Measurements from ENCODE around the gene RPS6KA3. TPM values are rescaled to one million over a fixed set of nuclear protein-coding genes. Genes with fewer than 3 reads are reported as not detected.

RPS6KA3 gene
- total RNA-seq, 1 experiment from 2014 or later: 35.5 TPM

DNA sequence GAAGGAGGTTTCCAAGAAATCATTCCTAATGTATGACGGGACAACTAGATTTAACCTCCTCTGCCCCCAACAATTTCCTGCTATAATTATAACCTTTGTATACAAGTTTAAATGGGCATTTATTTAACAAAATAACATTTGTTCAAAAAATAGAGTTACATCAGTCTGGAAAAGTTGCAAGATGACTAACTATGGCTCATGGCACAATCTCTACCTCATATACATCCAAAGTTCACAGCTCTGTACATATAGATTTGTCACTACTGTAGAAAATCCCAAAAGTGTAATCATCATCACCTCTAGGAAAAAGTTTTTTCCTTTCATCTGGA is 3.8 kb upstream of the RPS6KA3 start:
- BruUV-seq (replicated peaks): no TSS peak
- no peak for ATAC-seq
- no peaks in the 10 kb centered on the region for H3K9me3 ChIP-seq (ENCODE audit: control insufficient read depth in 1 of 2, insufficient read depth in 1 of 2, low read depth in 1 of 2, low read length in 2 of 2)
- H3K79me2 ChIP-seq (ENCODE audit: insufficient read depth, low read length): peaks cover 5% of the 10 kb centered on the region
- H3K9ac ChIP-seq (ENCODE audit: low read length): no peak overlapping the region
- no peak overlapping the region for H3K27ac ChIP-seq (ENCODE audit: low read depth, low read length)
- H3K4me3 ChIP-seq (replicated peaks in 1 of 2; ENCODE audit: low read depth in 1 of 2, low read length in 2 of 2): no peak overlapping the region
- TF ChIP-seq TCF7L2 (IDR thresholded peaks at IDR 0.05; ENCODE audit: borderline replicate concordance, extremely low read depth, insufficient read depth, insufficient read length) (no peak), CBX3 (IDR thresholded peaks at IDR 0.05; ENCODE audit: low read depth) (no peak), RAD21 (IDR thresholded peaks at IDR 0.05; ENCODE audit: low read depth) (no peak), POLR2AphosphoS5 (IDR thresholded peaks at IDR 0.05; ENCODE audit: low read depth, low read length) (no peak), SRF (IDR thresholded peaks at IDR 0.05; ENCODE audit: low read depth) (no peak), EGR1 (IDR thresholded peaks at IDR 0.05; ENCODE audit: low read depth) (no peak), SIN3A (IDR thresholded peaks at IDR 0.05; ENCODE audit: low read depth) (no peak), CEBPB (IDR thresholded peaks at IDR 0.05; ENCODE audit: low read depth) (no peak)
- TF ChIP-seq, protein P1, sequence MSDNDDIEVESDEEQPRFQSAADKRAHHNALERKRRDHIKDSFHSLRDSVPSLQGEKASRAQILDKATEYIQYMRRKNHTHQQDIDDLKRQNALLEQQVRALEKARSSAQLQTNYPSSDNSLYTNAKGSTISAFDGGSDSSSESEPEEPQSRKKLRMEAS (IDR thresholded peaks at IDR 0.05): no peak
- TF ChIP-seq, protein P2, sequence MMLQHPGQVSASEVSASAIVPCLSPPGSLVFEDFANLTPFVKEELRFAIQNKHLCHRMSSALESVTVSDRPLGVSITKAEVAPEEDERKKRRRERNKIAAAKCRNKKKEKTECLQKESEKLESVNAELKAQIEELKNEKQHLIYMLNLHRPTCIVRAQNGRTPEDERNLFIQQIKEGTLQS (IDR thresholded peaks at IDR 0.05): no peak
- TF ChIP-seq, protein P3, sequence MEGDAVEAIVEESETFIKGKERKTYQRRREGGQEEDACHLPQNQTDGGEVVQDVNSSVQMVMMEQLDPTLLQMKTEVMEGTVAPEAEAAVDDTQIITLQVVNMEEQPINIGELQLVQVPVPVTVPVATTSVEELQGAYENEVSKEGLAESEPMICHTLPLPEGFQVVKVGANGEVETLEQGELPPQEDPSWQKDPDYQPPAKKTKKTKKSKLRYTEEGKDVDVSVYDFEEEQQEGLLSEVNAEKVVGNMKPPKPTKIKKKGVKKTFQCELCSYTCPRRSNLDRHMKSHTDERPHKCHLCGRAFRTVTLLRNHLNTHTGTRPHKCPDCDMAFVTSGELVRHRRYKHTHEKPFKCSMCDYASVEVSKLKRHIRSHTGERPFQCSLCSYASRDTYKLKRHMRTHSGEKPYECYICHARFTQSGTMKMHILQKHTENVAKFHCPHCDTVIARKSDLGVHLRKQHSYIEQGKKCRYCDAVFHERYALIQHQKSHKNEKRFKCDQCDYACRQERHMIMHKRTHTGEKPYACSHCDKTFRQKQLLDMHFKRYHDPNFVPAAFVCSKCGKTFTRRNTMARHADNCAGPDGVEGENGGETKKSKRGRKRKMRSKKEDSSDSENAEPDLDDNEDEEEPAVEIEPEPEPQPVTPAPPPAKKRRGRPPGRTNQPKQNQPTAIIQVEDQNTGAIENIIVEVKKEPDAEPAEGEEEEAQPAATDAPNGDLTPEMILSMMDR (IDR thresholded peaks at IDR 0.05 in 2 of 3, conservative IDR thresholded peaks at IDR 0.05 in 1 of 3; ENCODE audit: borderline replicate concordance in 1 of 3, insufficient read depth in 1 of 3, low read depth in 2 of 3, low read length in 2 of 3): no peak
- ChIA-PET CTCF (no interaction called here), POLR2A (no interaction called here), RAD21 (ENCODE audit: low non-redundant PET in 1 of 2, low total read pairs in 2 of 2, uncharacterized antibody in 2 of 2, unreplicated experiment in 2 of 2) (no interaction called here)
- no peaks in the 10 kb centered on the region for H3K27me3 ChIP-seq (ENCODE audit: insufficient read depth, low read length)
- intact Hi-C loops (cut with micrococcal nuclease): no loop called here
- no peak overlapping the region for H3K4me2 ChIP-seq (ENCODE audit: low read length)
- no peak overlapping the region for H2AFZ ChIP-seq (ENCODE audit: low read depth, low read length, poor library complexity, severe bottlenecking)
- no peaks in the 10 kb centered on the region for H3K9me2 ChIP-seq (ENCODE audit: insufficient read depth)
- peaks cover 0 to 5% of the 10 kb centered on the region in 2 experiments; a peak in 1 of 4 replicates for H3K4me1 ChIP-seq (ENCODE audit: control insufficient read depth in 1 of 2, insufficient read depth in 2 of 2, low read length in 2 of 2)
- H3K36me3 ChIP-seq (ENCODE audit: control insufficient read depth in 1 of 2, insufficient read depth in 2 of 2, low read length in 2 of 2): no peaks in the 10 kb centered on the region
- no peak for DNase-seq (ENCODE audit: low read depth, low spot score)
- H4K20me1 ChIP-seq (ENCODE audit: insufficient read depth): no peaks in the 10 kb centered on the region

Data from HCT116 (cell line).